HG02852 (cell line): ENCODE data around the gene HAP1.
"Not testable (repeated sequence)": the region's sequence is repeated elsewhere in the genome, so short reads cannot be mapped to it uniquely, and the experiment has no call there.

ENCODE experiments used
- ATAC-seq: cut with Tn5 transposase; IDR thresholded peaks from one replicate; pipeline ENCODE4 v1.9.1; 2021; ENCODE audit warnings: mild to moderate bottlenecking, moderate library complexity; ENCODE audit not compliant: unreplicated experiment

Gene HAP1

DNA sequence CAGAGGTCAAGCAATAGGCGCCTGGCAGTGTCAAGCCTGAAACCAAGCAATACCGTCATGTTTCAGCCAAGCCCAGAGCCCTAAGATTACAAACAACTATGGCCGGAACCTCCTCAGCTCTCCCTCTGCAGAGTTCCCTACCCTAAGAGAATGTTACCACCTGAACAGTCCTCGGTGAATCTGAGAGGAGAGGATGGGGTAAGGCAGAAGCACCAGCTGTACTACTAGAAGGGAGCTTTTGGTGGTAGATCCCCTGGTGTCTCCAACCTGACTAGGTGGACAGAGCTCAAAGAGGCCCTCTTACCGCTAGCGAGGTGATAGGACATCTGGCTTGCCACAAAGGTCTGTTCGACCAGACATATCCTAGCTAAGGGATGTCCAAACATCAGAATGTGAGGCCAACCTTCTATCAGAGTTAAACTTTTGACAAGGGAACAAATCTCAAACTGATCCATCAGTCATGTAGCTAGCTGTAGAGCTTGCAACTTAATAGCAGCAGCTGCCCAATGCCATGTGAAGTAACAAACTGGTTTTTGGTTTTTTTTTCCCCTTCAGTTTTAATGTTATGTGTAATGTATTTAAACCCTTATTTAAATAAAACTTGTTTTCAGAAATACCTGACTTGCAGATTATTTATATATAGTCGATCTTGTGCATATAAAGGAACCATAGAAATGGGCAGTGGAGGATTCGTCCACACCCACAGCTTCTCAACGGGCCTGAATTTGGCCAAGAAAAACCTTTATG lies 43.2 kb downstream of the HAP1 start:
- no peak for ATAC-seq

DNA sequence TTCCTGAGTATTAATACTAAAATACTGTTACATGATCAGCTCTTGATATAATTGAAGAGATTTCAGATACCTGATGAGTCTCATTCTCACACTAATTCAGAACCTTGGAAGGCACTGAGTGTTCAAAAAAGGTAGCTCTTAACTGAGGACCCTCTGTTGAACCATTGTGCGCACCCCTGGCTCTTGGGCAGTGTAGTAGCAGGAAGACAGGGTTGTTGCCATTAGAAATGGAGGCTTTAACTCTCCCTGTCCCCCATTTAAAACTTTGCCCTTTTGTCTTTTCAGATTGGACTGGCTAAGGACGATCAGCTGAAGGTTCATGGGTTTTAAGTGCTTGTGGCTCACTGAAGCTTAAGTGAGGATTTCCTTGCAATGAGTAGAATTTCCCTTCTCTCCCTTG lies 43.9 kb downstream of the HAP1 start:
- ATAC-seq: no peak

DNA sequence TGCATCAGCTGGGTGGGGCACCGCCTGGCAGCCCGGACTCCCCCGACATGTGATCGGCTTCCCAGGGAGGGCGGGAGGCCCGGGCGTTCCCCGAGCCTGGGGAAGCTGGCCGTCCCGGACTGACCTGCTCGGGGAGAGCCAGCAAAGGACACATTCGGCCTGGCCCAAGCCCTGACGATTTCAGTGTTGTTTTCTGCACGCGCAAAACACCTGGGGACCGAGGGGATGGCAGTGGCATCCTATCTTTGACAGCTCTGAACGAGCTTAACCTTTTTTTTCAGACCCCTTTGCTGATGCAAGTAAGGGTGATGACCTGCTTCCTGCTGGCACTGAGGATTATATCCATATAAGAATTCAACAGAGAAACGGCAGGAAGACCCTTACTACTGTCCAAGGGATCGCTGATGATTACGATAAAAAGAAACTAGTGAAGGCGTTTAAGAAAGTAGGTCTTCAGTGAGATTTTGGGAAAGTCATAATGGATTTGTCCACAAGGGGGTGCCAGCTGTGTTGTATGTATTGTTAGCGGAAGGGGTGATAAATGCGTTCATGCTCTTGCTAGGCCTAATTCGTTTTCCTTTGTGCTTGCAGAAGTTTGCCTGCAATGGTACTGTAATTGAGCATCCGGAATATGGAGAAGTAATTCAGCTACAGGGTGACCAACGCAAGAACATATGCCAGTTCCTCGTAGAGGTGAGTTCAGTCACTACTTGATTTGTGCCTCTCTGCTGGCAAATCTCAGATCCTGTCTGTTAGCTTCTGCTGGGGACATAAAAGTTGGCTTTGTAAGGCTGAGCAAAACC lies 44.7 kb downstream of the HAP1 start:
- ATAC-seq: no peak

DNA sequence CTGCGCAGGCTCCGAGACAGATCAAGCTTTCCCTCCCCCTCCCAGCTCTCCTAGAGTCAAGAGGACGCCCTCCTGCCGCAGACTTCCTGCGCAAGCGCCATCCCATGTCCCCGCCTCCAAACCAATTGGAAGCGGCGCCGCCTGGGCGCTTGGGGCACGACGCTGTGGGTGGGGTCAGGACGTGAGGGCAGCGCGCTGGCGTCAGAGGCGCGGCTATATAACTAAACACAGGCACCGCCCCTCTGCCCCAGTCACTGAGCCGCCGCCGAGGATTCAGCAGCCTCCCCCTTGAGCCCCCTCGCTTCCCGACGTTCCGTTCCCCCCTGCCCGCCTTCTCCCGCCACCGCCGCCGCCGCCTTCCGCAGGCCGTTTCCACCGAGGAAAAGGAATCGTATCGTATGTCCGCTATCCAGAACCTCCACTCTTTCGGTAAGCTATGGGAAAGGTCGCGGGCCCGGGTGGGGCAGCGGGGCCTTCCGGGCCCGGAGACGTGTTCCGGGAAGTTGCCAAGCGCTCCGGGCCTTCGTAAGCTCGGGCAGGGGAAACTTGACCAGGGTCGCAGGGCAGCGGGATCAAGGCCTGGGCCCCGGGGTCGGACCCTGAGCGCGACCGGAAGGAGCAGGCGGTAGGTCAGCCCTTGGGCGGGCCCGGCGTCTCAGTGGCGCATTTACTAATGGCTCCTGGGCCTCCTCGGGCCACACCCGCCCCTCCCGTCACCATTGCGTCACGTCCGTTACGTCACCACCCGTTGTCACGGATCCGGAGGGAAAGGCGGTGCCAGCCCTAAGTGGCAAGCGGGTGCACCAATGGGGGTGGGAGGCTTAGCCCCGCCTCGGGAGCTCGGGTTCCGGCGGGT lies 45.6 kb downstream of the HAP1 start, which contains the start of gene EIF1:
EIF1 (plus strand) TSS at position 245 of the 856 bp plus-strand sequence; CDS start at position 399, 154 bp downstream.
- ATAC-seq: peak; percentile 72

DNA sequence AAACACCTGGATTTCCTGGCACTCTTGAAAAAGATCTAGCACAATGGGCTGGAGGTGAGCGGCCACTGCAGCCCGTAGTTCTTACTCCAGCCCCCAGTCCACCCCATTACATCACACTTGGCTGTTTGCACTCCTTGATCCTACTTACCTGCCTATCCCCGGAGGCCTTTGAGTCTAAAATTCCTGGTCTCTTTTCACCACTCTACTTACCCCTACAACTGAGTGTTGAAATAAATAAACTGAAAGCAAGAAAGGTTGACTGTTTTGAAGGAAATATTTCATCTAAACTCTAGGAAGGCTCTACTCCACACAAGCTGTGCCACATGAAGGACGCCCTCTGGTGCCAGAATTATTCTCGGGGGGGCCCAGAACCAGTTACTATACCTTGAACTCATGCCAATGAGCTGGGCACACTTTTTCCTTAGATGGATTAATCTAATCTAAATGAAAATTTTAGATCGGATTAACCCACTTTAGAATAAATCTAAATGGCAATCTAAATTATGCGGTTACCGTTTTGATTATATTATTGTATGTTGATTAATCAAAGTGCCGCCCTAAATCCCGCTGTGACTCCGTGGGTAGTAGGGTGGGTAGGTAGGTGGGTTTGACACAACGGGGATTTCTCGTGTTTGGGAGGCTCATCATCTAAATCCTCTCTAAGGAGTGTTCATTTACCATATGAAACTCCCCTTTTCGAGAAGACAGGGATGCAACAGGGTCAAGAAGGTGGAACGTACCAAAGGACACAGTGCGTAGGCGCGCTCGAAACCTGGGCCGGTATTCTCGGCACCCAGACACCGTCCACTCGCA lies 46.4 kb downstream of the HAP1 start:
- ATAC-seq: no peak

DNA sequence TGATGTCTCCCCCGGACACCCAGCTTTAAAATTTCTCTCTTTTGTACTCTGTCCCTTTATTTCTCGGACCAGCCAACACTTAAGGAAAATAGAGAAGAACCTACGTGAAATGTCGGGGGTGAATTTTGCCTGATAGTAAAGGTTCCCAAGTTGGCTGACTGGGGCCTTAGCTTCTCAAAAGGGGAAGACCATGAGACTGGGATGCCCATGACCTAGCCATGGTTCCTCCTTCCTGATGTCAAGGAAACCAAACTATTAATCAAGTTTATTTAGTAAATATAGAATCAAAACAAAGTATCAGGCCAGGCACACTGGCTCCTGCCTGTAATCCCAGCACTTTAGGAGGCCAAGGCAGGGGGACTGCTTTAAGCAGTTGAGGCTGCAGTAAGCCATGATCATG lies 48.2 kb downstream of the HAP1 start:
- no peak for ATAC-seq

DNA sequence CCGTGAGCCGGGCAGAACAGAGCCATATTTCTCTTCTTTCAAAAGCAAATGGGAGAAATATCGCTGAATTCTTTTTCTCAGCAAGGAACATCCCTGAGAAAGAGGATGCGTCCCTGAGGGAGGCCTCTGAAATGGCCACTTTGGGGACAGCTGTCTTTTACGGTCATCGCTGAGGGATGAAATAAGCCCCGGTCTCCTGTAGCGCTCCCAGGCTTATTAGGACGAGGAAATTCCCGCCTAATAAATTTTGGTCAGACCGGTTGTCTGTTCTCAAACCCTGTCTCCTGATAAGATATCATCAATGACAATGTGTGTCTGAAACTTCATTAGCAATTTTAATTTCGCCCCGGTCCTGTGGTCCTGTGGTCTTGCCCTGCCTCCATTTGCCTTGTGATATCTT lies 48.7 kb downstream of the HAP1 start:
- not testable (repeated sequence) for ATAC-seq

DNA sequence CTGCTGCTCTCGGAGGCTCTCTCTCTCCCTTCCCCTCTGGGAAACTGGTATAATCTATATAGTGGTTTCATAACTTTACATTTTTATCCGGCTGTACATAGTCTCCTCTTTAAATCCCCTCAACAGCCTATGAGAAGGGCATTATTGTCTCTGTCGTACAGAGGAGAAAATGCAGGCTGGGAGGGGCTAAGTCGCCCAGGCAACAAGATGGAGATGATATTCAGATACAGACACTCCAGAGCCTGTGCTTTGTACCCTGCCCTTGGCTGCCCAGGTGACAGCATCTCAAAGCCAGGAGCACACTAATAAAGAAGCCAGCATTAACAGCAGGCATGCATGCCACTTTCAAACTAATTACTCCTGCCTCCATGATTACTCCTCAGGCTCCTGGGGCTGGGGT lies 50.4 kb downstream of the HAP1 start:
- ATAC-seq: no peak

DNA sequence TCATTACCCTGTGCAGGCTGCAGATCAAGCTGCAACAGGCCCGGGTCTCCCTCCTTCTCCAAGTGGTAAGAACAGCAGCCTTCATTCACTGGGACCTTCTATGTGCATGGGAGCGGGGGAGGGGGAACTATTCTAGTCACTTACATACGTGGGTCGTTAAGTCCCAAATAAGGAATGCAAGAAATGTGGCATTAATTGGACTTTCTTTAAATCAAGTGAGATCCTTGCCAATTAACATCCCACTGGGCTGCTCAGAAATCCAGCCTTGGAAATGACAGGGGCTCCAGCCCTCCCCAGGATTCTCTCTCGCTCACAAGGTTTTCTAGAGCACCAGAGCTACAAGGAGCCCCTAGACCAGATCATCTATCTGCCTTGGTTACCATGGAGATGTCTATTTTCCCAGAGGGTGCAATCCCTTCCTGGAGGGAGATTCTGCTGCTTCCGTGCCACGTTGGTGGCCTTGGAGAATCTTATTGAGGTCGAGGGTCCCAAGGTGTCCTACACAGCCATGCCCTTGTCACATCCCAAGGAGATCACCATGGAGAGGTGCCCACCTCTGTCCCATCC lies 50.9 kb downstream of the HAP1 start:
- ATAC-seq: no peak

DNA sequence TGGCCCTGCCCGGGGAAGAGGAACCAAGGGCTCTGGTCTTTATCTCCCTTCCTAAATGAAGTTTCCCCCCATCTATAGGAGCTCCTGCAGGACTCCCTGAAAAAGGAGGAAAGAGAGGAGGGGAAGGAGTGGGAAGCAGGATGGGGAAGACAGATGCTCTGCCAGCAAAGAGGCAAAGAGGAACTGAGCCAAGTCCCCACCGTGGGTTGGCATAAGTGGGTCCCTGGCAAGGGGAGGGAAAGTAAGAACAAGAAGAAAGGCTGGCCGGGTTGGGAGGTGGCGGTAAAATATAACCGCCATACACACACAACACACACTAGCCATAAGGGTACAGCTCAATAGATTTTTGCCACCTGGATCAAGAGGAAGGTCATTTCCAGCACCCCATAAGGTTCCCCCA lies 51.8 kb downstream of the HAP1 start:
- no peak for ATAC-seq

DNA sequence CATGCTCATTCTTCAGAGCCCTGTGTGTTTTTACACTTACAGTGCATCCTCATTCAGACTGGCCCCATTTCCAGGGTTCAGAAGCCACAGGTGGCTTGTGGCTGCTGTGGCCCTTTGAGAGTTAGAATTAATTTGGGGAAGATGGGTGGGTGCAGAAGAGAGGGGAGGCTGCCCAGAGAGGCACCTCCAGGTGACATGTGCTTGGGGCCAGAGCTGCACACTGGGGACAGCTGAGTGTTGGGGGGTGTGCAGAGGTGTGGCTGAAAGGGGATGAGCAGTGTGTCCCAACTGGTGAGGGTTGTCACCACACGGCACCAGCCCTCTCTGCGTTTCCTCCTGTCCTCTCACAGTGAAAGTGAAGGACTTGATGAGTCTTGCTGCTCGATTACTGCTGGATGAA lies 52.7 kb downstream of the HAP1 start:
- no peak for ATAC-seq

DNA sequence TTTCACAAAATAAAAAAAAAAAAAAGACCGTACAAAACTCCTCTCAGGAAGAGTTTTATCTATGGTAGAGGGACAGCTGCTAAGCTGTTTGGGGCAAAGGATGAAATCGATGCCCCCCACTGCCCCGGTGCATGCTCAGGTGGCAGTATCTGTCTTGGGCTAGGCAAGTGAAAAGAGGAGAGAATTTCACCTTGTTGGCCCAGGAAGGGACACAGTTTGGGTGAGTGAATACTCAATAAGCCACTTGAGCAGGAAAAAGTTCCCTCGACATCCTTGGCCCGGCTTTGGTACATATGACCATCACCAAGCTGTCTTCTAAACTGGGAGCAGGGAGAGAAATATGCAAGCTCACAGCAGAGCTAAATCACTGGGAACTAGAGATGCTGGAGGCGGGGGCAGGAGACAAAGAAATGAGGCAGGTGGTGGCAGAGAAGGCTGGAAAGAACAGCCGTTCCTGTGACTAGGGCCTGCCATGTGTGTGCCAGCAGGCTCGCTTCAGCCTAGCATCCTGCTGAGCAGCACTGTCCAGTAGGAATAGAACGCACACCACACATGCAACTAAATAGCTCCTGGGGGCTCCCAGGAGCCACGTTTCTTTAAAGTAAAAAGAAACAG lies 53.9 kb downstream of the HAP1 start:
- ATAC-seq: no peak

DNA sequence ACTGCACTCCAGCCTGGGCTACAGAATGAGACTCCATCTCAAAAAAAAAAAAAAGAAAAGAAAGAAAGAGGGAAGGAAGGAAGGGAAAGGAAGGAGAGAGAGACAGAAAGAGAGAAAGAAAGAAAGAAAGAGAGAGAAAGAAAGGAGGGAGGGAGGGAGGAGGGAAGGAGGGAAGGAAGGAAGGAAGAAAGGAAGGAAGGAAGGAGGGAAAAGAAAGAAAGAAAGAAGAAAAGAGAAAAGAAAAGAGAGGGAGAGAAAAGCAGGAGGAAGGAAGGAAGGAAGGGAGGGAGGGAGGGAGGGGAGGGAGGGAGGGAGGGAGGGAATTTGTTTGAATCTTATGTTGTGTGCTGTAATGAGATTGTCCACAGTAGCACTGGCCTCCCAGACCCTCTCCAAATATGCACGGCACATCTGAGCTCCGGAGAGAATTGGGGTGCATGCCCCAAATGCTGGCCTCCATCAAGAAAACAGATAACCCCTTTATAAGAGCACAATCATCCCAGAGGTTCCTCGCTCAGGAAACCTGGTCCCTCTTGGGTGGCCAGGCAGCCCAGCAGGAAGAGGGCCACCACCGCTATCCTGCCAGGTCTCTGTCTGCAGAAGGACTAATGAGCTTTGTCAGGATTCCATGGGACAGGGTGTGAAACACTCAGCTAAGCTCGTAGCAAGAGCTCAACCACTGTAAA lies 54.6 kb downstream of the HAP1 start:
- no peak for ATAC-seq

DNA sequence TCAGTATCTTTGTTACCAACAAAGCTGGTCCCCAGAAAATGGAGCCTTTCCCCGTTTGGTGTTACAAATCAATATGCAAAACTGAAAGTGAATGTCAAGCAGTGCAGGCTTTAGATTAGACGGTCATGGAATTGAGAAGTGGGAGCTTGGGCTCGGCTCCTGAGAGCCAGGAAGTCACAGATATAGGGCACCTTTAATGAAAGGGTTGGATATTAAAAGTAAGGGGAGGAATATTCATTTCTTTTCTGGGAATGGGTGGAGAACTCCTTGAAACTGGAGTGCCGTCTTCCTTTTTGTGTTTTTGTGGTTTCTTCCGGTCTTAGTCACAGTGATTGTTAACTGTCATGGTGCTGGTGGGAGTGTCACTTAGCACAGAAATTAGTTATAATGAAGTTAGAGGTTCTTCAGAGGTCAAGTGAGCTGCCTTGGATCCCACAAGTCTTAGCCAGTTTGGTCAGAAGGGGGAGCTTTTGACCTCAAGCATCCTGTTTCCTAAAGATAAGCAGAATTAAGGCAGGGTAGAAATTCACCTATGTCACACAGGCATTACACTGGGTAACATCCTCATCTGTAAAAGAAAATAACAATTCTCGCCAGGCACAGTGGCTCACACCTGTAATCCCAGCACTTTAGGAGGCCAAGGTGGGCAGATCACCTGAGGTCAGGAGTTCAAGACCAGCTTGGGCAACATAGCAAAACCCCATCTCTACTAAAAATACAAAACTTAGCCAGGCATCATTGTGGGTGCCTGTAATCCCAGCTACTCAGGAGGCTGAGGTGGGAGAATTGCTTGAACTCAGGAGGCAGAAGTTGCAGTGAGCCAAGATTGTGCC lies 55.3 kb downstream of the HAP1 start:
- peak; percentile 83 for ATAC-seq

DNA sequence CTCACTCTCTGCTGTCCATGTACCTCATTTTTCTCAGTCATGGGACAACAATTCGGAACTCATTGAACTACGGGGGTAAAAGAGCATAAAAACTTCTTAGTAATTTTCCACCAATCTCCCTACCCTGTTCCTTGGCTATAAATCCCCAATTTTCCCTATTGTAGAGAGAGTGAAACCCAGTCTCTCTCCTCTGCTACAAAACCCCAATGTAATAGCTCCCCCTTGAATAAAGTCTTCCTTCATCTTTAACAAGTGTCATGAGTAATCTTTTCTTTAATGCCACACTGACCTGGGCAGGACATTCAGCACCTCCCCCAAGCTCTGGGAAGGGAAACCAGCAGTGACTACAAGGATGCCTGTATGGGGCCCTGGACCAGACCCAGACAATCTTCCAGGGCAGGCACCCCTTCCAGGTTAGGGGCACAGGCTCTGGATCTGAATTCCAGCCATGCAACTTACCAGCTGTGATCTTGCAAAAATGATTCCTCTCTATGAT lies 56.0 kb downstream of the HAP1 start:
- ATAC-seq: peak; percentile 7

DNA sequence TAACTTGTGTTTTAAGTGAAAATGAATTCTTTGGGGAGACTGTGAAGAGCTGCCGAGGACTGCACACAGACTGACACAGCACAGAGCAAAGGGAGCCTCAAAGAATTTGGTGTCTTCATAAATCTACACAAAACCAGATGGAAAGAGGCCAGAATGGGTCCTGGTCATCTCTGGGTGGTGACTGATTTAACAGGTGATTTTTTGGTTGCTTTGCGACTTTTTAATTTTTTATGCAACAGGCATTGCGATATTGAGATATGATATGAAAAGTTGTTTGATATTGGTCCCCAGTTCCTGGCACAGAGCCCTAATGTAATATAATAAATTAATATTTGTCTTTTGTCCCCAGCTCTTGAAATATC lies 58.4 kb downstream of the HAP1 start:
- no peak for ATAC-seq

DNA sequence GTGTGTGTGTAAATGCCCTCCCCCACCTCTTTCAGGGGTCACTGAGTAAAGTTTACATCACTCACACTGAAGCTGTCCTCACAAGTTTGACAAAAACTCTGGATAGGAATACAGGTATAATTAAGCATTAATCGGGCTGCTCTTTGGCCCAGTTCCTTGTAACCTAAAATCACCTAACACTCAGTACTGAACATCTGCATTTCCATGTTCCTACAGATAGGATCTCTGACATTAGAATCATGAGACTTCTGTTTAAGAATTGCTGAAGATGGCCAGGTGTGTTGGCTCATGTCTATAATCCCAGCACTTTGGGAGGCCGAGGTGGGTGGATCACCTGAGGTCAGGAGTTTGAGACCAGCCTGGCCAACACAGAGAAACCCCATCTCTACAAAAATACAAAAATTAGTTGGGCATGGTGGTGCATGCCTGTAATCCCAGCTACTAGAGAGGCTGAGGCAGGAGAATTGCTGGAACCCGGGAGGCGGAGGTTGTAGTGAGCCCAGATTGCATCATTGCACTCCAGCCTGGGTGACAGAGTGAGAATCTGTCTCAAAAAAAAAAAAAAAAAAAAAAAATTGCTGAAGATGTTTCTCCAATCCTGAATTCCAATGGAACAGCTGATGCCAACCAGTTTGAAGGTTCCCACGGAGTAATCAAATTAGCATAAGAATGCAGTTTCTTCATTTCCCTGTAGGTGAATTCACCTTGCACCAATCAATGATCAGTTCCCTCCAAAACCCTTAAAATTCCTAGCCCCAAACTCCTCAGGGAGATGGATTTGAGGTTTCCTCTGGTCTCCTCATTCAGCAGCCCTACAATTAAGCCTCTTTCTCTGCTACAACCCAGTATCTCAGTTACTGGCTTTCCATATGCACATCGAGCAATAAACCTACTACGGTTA lies 59.0 kb downstream of the HAP1 start:
- ATAC-seq: not testable (repeated sequence)
